GOT3 (cell line): ENCODE data around the gene FAM200B.

Source experiments
- DNase-seq: peaks from one replicate; lab custom pipeline; 2025; ENCODE audit warnings: mixed read lengths; lab: John Stamatoyannopoulos, UW

Gene FAM200B

GRCh38 chr4:15681372-15682241 lies at the start of gene FAM200B:
TSS of gene FAM200B (plus strand) at chr4:15681827. CDS start at chr4:15686978, 5,151 bp downstream.
- DNase-seq: peak; percentile 99

- no peak for DNase-seq
Measured at GRCh38 chr4:15636818-15637217, 44.8 kb upstream of the FAM200B start.

DNA sequence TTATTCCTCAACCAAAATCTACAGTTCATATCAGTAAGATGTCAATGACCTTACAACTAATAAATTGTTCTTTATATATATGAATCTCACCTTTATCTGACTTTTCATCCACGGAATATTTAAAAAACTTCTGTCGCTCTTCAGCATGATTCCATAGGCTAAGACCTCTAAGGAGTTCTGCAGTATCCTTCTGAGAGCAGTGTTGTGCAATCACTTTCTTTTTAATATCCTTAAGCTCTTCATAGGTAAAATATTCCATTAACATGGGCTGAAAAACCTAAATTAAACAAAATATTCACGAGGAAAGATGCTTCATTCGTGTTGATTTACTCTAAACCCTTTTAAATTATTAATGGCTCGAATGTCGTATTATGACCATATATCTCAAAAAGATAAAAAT lies 43.2 kb upstream of the FAM200B start:
- no peak for DNase-seq

GRCh38 chr4:15648600-15648999 lies 33.0 kb upstream of the FAM200B start:
- DNase-seq: no peak

DNA sequence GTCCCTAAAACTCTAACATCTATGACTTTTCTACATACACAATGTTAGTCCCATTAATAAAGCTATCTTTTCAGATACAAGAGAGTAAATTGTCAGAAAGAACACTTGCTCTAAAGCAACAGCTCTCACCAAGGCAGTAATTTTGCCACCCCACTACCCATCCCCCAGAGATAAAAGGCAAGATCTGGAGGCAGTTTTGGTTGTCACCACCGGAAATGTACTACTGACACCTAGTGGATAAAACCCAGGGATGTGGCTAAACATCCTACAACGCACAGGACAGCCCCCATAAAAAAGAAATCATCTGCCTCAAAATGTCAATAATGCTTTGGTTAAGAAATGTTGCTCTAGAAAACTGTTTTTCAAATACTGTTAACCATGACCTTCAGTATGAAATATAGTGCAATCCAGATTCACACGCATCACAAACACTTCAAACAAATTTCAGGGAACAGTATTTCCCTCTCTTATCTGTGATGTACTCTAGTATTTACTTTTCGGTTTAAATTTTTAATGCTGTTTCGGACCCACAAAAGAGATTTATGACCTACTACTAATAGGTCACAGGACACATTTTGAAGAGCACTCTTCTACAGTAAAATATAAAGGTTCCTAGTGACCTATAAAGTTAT lies 31.6 kb upstream of the FAM200B start:
- DNase-seq: no peak

- DNase-seq: no peak
Measured at GRCh38 chr4:15651676-15652075, 30.0 kb upstream of the FAM200B start.

DNA sequence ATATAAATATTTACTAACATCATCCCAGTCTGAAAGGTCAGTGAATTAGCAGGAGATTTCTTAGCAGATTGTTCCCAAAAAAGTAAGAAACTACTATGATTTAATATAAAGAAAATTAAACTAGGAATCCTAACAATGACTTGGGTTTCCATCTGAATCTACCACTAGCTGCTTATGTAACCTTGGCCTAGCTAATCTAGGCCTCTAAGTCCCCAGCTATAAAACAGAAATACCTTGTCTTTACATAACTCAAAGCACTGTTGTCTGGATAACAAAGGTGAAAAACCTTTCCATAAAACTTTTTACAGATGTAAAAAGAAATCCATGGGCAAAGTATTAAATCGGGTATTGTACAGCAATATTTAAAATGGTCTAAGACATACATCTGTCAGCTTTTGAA lies 29.4 kb upstream of the FAM200B start:
- DNase-seq: no peak

DNA sequence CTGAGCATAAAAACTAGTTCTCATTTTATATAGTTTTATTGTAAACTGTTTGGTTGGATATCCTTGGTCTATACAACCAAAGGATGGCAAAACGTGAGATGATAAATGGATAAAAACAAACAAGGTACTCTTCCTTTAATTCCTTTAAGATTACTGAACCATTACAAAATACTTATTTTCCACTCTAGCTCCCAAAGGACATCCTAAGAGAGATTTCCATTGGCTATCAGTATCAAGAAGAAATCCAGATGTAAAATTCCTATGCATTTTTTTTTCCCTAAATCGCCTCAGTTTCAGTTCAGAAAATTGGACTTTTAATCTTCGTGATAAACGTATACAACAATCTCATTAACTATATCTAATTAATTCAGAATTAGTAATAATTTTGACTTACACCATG lies 28.8 kb upstream of the FAM200B start:
- no peak for DNase-seq

DNA sequence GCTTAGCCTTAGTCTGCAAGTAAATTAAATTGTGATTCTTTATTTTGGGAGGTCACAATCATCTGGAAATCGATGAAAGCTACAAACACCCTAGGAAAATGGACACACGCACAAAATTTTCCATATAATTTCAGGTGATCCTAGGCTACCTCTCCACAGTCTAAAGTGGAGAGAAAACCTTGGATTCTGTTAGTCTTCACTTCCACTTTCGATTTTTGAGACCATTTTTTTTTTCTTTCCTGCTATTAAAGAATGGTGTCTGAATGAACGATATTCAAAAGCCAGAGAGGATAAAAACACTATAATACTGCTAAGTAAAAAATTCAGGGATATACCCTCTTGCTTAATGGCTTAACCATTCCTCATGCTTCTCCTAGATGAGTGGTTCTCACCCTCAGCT lies 28.2 kb upstream of the FAM200B start:
- DNase-seq: no peak

GRCh38 chr4:15653864-15654592 lies 27.6 kb upstream of the FAM200B start:
- no peak for DNase-seq

- DNase-seq: no peak
Measured at GRCh38 chr4:15654593-15655222, 26.9 kb upstream of the FAM200B start.

GRCh38 chr4:15655223-15656037 lies 26.2 kb upstream of the FAM200B start, which contains the start of gene FBXL5:
TSS of gene FBXL5 (minus strand) at chr4:15655357. CDS start at chr4:15655287, 70 bp downstream.
- DNase-seq: peak; percentile 76

DNA sequence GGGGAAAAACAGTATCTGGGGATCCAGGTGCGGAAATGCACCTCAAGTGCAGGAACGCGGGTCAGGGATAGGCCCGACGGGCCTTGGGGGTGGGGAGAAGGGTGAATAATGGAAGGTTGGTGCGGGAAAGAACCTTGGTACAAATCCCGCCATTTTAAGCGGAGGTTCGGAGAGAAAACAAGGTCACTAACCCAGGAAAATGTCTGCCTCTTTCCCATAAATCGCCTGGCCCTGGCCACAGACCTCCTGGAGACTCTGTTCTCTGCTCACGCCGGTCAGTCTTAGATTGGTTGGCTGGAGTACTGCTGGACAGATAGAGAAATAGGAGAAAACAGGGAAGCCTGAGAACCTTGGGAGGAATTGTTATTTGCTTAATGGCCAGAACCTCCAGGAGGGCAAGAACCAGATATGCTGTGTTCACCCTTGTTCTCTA lies 25.6 kb upstream of the FAM200B start:
- DNase-seq: no peak

DNA sequence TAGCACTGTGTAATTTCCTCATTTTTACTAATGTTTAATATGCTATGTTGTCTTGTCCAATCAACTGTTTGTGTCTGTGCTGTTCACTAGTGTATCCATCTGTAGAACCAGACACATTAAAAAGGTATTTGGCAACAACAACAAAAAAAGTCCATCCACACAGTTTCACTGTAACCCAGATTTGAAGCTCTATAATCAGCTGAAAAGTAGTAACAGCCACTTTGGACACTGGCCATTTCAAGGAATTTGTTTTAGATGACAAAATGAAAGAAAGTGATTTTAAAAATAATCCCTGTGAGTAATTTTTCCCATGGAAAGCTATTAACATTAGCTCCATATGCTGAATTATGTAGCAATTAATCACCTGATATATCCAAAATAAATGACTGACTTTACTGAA lies 24.3 kb upstream of the FAM200B start:
- no peak for DNase-seq

DNA sequence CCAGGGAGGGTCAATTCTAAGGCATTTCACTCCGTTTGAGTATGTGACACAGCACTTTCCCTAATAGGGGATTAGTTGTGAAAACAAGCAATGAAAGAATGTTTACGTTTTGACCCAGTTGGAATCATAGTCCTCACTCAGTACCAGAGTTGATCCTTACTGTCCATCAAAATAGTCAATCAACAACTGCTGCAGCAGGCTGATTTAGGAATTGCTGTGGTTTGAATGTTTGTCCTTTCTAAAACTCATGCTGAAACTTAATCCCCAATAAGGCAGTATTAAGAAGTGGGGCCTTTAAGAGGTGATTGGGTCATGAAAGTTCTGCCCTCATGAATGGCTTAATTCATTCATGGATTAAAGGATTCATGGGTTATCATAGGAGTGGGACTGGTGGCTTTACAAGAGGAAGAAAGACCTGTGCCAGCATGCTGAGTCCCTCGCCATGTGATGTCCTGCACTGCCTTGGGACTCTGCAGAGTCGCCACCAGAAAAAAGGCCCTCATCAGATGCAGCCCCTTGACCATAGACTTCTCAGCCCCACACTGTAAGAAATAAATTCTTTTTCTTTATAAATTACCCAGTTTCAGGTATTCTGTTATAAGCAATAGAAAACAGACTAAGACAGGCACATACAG lies 23.4 kb upstream of the FAM200B start:
- no peak for DNase-seq

- no peak for DNase-seq
Measured at GRCh38 chr4:15658781-15659180, 22.8 kb upstream of the FAM200B start.

GRCh38 chr4:15659768-15660570 lies 21.7 kb upstream of the FAM200B start:
- DNase-seq: no peak

- DNase-seq: no peak
Measured at GRCh38 chr4:15665753-15666365, 15.8 kb upstream of the FAM200B start.

- no peak for DNase-seq
Measured at GRCh38 chr4:15667006-15667405, 14.6 kb upstream of the FAM200B start.
